ENCODE measurements around the gene IFNL2. TPM values are rescaled to one million over a fixed set of nuclear protein-coding genes. Genes with fewer than 3 reads are reported as not detected.

Gene IFNL2
- total RNA-seq, 2 donors from 2014 or later: not detected

GRCh38 chr19:39315933-39316332 lies 47.7 kb downstream of the IFNL2 start:
- 92 to 100% methylated on average over 1 of the region's 1 CpG for WGBS, 2 donors

GRCh38 chr19:39316627-39317321 lies 48.6 kb downstream of the IFNL2 start:
- TF ChIP-seq POLR2A (IDR thresholded peaks at IDR 0.05): no peak
- TF ChIP-seq CTCF (IDR thresholded peaks at IDR 0.05): no peak

More at GRCh38 chr19:39315933-39316332, 47.7 kb downstream of the IFNL2 start:
- H3K9me3 ChIP-seq: no peaks in the 10 kb centered on the region
- no peak overlapping the region for H3K4me3 ChIP-seq
- no peaks in the 10 kb centered on the region for H3K36me3 ChIP-seq (replicated peaks in 1 of 2; ENCODE audit: insufficient read depth in 1 of 2, low read depth in 2 of 2)
- H3K27me3 ChIP-seq: no peaks in the 10 kb centered on the region
- H3K27ac ChIP-seq: no peak overlapping the region
- DNase-seq (no peak), ATAC-seq (no peak)
- peaks cover 12% of the 10 kb centered on the region for H3K4me1 ChIP-seq
- TF ChIP-seq POLR2A (IDR thresholded peaks at IDR 0.05) (no peak), CTCF (IDR thresholded peaks at IDR 0.05) (no peak)
- intact Hi-C loops (cut with DNase I): loop anchor here (5.0 kb wide), 1 partner anchor 199 kb away; no protein-coding TSS in a partner anchor

GRCh38 chr19:39317476-39317875 lies 49.3 kb downstream of the IFNL2 start:
- DNase-seq: no peak
- no peak overlapping the region for H3K4me3 ChIP-seq
- intact Hi-C loops (cut with DNase I): loop anchor here (5.0 kb wide), 1 partner anchor 200 kb away; no protein-coding TSS in a partner anchor

More at GRCh38 chr19:39316627-39317321, 48.6 kb downstream of the IFNL2 start:
- Histone ChIP-seq H3K36me3 (replicated peaks in 1 of 2; ENCODE audit: insufficient read depth in 1 of 2, low read depth in 2 of 2) (no peaks in the 10 kb centered on the region), H3K27ac (no peak overlapping the region), H3K9me3 (no peaks in the 10 kb centered on the region), H3K4me1 (peaks cover 12% of the 10 kb centered on the region), H3K27me3 (no peaks in the 10 kb centered on the region), H3K4me3 (no peak overlapping the region)
- ATAC-seq (no peak), DNase-seq (no peak)
- WGBS, 2 donors: 92 to 95% methylated on average over 12 of the region's 12 CpGs
- intact Hi-C loops (cut with DNase I): loop anchor here (5.0 kb wide), 1 partner anchor 199 kb away; no protein-coding TSS in a partner anchor

GRCh38 chr19:39318071-39318470 lies 49.9 kb downstream of the IFNL2 start:
- 73 to 94% methylated on average over 4 to 5 of the region's 5 CpGs for WGBS, 2 donors
- intact Hi-C loops (cut with DNase I): loop anchor here (5.0 kb wide), 1 partner anchor 201 kb away; no protein-coding TSS in a partner anchor
- no peaks in the 10 kb centered on the region for H3K36me3 ChIP-seq (replicated peaks in 1 of 2; ENCODE audit: insufficient read depth in 1 of 2, low read depth in 2 of 2)

More at GRCh38 chr19:39317476-39317875, 49.3 kb downstream of the IFNL2 start:
- TF ChIP-seq CTCF (IDR thresholded peaks at IDR 0.05): no peak
- TF ChIP-seq POLR2A (IDR thresholded peaks at IDR 0.05): no peak
- Histone ChIP-seq H3K27ac (no peak overlapping the region), H3K4me1 (peaks cover 12% of the 10 kb centered on the region), H3K27me3 (no peaks in the 10 kb centered on the region), H3K9me3 (no peaks in the 10 kb centered on the region), H3K36me3 (replicated peaks in 1 of 2; ENCODE audit: insufficient read depth in 1 of 2, low read depth in 2 of 2) (no peaks in the 10 kb centered on the region)
- no peak for ATAC-seq
- WGBS, 2 donors: 92 to 93% methylated on average over 4 of the region's 4 CpGs

More at GRCh38 chr19:39318071-39318470, 49.9 kb downstream of the IFNL2 start:
- peaks cover 12% of the 10 kb centered on the region for H3K4me1 ChIP-seq
- DNase-seq (no peak), ATAC-seq (no peak)
- H3K27me3 ChIP-seq: no peaks in the 10 kb centered on the region
- TF ChIP-seq POLR2A (IDR thresholded peaks at IDR 0.05) (no peak), CTCF (IDR thresholded peaks at IDR 0.05) (no peak)
- no peak overlapping the region for H3K4me3 ChIP-seq
- H3K27ac ChIP-seq: no peak overlapping the region
- no peaks in the 10 kb centered on the region for H3K9me3 ChIP-seq
